GM12872 (cell line): Measurements from ENCODE around the gene OSBPL10.

Experiments used
- TF ChIP-seq, protein P1 (sequence below): IDR thresholded peaks from 3 replicates; pipeline ENCODE4 v1.5.1; 2011; ENCODE audit warnings: low read depth, mild to moderate bottlenecking, low read length, moderate library complexity; ENCODE audit not compliant: insufficient read depth

Gene OSBPL10, protein sequence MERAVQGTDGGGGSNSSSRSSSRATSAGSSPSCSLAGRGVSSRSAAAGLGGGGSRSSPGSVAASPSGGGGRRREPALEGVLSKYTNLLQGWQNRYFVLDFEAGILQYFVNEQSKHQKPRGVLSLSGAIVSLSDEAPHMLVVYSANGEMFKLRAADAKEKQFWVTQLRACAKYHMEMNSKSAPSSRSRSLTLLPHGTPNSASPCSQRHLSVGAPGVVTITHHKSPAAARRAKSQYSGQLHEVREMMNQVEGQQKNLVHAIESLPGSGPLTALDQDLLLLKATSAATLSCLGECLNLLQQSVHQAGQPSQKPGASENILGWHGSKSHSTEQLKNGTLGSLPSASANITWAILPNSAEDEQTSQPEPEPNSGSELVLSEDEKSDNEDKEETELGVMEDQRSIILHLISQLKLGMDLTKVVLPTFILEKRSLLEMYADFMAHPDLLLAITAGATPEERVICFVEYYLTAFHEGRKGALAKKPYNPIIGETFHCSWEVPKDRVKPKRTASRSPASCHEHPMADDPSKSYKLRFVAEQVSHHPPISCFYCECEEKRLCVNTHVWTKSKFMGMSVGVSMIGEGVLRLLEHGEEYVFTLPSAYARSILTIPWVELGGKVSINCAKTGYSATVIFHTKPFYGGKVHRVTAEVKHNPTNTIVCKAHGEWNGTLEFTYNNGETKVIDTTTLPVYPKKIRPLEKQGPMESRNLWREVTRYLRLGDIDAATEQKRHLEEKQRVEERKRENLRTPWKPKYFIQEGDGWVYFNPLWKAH

DNA sequence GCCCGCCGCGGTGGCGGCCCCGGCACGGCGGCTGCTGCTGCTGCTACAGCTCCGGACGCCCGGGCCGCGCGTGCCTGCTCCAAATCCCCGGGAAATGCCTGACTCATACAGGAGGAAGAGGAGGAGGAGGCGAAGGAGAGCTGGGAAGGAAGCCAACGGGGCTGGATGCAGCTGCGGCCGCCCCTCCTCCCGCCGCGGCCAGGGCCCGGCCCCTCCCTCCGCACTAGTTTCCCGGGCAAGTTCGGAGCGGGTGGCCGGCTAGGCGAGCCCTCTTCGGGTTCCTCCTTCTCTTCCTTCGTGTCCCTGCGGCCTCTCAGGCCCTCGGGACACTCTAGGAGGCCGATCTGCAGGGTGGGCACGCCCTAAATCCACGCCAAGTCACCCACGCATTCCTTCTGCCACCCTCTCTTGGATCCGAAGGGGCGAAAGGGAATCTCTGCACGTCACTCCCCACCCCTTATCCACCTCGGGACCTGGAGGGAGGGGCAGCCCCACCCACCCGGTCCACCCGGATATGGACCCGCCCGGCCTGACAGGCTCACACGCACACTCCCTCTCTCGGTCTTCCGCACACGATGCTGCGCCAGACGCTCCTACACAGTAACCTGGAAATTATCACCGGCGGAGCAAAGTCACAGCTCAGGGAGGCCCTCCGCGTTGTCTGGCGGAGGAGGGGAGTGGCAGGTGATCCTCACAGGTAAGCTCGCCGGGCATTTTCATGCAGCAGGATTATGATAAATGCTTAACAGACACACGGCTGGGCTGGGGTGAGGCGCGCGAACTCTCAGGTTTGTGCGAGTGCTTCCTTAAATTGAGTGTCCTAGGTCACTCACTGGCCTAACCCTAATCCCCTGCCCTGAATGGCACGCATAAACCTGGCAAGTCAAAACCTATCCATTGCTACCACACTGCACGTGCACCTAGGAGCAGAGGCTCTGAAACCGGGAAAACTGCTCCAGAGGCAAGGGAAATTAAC lies at the start of gene OSBPL10, which contains the start of gene ZNF860:
Gene OSBPL10 (minus strand): TSS at position 57 of the 976 bp plus-strand sequence. CDS start 83 bp downstream, outside the sequence.
Gene ZNF860 (plus strand): TSS at position 545 of the 976 bp plus-strand sequence. CDS start 7,330 bp downstream, outside the sequence.
- TF ChIP-seq, protein P1, sequence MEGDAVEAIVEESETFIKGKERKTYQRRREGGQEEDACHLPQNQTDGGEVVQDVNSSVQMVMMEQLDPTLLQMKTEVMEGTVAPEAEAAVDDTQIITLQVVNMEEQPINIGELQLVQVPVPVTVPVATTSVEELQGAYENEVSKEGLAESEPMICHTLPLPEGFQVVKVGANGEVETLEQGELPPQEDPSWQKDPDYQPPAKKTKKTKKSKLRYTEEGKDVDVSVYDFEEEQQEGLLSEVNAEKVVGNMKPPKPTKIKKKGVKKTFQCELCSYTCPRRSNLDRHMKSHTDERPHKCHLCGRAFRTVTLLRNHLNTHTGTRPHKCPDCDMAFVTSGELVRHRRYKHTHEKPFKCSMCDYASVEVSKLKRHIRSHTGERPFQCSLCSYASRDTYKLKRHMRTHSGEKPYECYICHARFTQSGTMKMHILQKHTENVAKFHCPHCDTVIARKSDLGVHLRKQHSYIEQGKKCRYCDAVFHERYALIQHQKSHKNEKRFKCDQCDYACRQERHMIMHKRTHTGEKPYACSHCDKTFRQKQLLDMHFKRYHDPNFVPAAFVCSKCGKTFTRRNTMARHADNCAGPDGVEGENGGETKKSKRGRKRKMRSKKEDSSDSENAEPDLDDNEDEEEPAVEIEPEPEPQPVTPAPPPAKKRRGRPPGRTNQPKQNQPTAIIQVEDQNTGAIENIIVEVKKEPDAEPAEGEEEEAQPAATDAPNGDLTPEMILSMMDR, result no peak

DNA sequence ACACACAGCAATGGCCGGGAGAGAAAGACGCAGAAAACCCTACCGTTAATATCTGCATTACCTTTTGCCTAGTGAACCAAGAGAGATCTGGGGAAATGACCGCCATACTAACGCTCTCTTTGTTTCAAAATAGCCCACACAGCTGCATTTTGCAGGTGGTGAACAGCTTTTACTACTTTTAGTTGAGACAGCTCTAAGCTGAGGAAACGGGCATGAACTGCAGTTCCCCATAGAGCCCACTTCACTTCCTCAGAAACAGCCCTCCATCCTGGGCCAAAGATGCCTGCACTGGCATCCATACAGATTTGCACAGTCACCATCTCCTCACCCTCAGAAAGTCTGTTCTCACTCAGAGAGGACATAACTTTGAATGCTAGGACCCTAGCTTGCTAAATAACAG lies 45.5 kb upstream of the OSBPL10 start:
- TF ChIP-seq, protein P1, result no peak

- TF ChIP-seq, protein P1, result no peak
Observed at GRCh38 chr3:32022947-32023346, 41.9 kb upstream of the OSBPL10 start.

DNA sequence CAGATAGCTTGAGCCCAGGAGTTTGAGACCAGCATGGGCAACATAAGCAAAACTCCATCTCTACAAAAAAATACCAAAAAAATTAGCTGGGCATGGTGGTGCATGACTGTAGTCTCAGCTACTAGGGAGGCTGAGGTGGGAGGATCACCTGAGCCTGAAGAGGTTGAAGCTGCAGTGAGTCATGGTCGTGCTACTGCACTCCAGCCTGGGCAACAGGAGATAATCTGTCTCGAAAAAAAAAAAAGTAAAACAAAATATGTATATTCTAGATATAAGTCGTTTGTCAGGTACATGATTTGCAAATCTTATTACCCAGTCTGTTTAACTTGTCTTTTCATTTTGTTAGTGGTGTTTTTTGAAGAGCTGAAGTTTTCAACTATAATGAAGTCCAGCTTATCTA lies 40.7 kb upstream of the OSBPL10 start:
- TF ChIP-seq, protein P1, result no peak

GRCh38 chr3:32021155-32021554 lies 40.1 kb upstream of the OSBPL10 start:
- TF ChIP-seq, protein P1, result no peak

- TF ChIP-seq, protein P1, result peak; percentile 60
Observed at GRCh38 chr3:32018757-32019564, 37.9 kb upstream of the OSBPL10 start.
